SK-N-MC (cell line): ENCODE results near the gene BCAS4.

ENCODE experiments used
- EZH2 ChIP-seq: fragments of 200-600 bp; sonication (generic); IDR thresholded peaks from one replicate; pipeline ENCODE4 v1.6.1; 2017; ENCODE audit warnings: antibody characterized with exemption
- FOXP2 ChIP-seq: optimal IDR thresholded peaks from 2 replicates; pipeline ENCODE3; 2011; ENCODE audit warnings: mild to moderate bottlenecking, moderate library complexity; ENCODE audit not compliant: insufficient read depth; ENCODE audit errors: extremely low read length, control extremely low read depth
- POLR2AphosphoS5 ChIP-seq: IDR thresholded peaks from 2 replicates; pipeline ENCODE4 v1.6.1; 2012; ENCODE audit warnings: mild to moderate bottlenecking, low read depth, low read length, borderline replicate concordance

DNA sequence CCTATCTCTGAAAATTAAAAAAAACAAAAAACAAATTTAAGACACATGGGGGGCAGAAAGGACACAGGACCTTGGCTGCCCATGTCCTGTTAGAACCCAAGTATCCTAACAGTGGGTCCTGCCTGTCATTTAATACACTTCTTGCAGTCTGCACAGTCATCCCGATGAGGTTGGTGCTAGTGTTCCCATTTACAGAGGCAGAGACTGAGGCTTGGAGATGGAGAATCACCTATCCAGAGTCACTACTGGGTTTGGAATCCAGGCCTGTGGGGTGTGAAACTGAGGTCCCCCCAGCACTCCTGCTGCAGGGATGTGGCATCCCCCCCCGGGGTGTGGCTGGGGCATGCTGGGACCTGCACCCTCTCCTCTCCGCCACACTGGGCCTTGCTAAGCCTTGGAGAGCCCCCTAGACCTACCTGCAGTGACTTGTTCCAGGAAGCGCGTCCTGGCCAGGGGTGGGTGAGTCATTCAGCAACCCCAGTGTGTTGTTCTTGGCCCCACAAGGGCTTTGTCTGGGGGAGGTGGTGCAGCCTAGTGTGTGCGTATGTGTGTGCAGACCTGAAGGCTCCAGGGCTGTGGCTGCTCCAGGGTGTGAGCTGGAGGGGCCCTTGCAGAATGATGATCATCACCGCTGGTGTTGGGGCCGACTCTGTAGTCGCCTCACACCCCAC is 49.7 kb downstream of the BCAS4 start:
- TF ChIP-seq POLR2AphosphoS5 (no peak), EZH2 (no peak), FOXP2 (no peak)
